HepG2 (cell line): Measurements from ENCODE around the gene GRM8. TPM values are rescaled to one million over a fixed set of nuclear protein-coding genes. Genes with fewer than 3 reads are reported as not detected.

Experiments used
- ATAC-seq: fragments of 200-7000 bp; cut with Tn5 transposase; 3 replicates; pipeline ENCODE4 v1.9.1; 2020; ENCODE audit warnings: mild to moderate bottlenecking, moderate library complexity
- BruUV-seq: library from RNA; stranded (reverse); fragments of 400-500 nt; replicated peaks from 2 replicates; lab custom pipeline; 2021; lab: Mats Ljungman, UMichigan
- CTCF ChIA-PET: fragments of 300-600 bp; formaldehyde crosslinking; extraction: SDS; loops from one replicate; lab custom pipeline; 2021; ENCODE audit warnings: low total read pairs, inconsistent platforms, low intra/inter-chr PET ratio; lab: Yijun Ruan, JAX
- POLR2A ChIA-PET: fragments of 350-600 bp; sonication (Branson Sonifier 250); formaldehyde crosslinking; loops from one replicate; lab custom pipeline; 2020; ENCODE audit warnings: antibody characterized with exemption, inconsistent platforms; lab: Yijun Ruan, JAX
- DNase-seq: peaks from one replicate; pipeline ENCODE4 v3.0.0-alpha.2; 2015; ENCODE audit warnings: low spot score
- FAIRE-seq: peaks from 3 replicates; lab custom pipeline; 2011; peaks lifted over from hg19 to GRCh38; lab: Jason Lieb, UNC
- H2AFZ ChIP-seq: one replicate; pipeline ENCODE4 v1.6.1; 2011; ENCODE audit warnings: low read length, inconsistent platforms
- H3K27ac ChIP-seq: fragments of 300-600 bp; 3 replicates; pipeline ENCODE4 v1.8.0; 2011; ENCODE audit warnings: mixed run types, mild to moderate bottlenecking, mixed read lengths, low read length, inconsistent platforms; ENCODE audit not compliant: insufficient read depth; ENCODE audit errors: extremely low read length
- H3K27me3 ChIP-seq, 2 experiments: fragments of 200-600 bp in 1 of 2; 2 replicates in 1 of 2; 3 replicates in 1 of 2; pipeline versions ENCODE4 v1.6.0 to v1.8.0; 2011; ENCODE audit warnings: low read length in 2 of 2, mild to moderate bottlenecking in 2 of 2, moderate library complexity in 2 of 2, inconsistent platforms in 1 of 2; ENCODE audit not compliant: insufficient read depth in 2 of 2, control insufficient read depth in 1 of 2
- H3K36me3 ChIP-seq, 2 experiments: fragments of 200-600 bp in 1 of 2; replicated peaks in 1 of 2; 2 replicates in 1 of 2; 3 replicates in 1 of 2; pipeline versions ENCODE4 v1.5.1 to v1.8.0; 2011; ENCODE audit warnings: low read length in 2 of 2, inconsistent platforms in 1 of 2; ENCODE audit not compliant: insufficient read depth in 2 of 2, control insufficient read depth in 1 of 2
- H3K4me1 ChIP-seq: 2 replicates; pipeline ENCODE4 v1.5.1; 2012; ENCODE audit warnings: low read length, inconsistent platforms; ENCODE audit not compliant: insufficient read depth
- H3K4me2 ChIP-seq: 2 replicates; pipeline ENCODE4 v1.6.0; 2011; ENCODE audit warnings: low read depth, low read length, inconsistent platforms
- H3K4me3 ChIP-seq, 3 experiments: fragments of 200-600 bp in 1 of 3; sonication (generic), shearing (Covaris generic) in 1 of 3; replicated peaks in 1 of 3; 2 replicates each; pipeline ENCODE4 v1.5.1; 2011 to 2016; ENCODE audit warnings: low read length in 3 of 3, inconsistent platforms in 2 of 3, low read depth in 2 of 3, mild to moderate bottlenecking in 2 of 3, control low read depth in 1 of 3, mixed read lengths in 1 of 3; ENCODE audit not compliant: insufficient read depth in 1 of 3
- H3K79me2 ChIP-seq: one replicate; pipeline ENCODE4 v1.6.1; 2011; ENCODE audit warnings: low read length, inconsistent platforms; ENCODE audit not compliant: insufficient read depth
- H3K9ac ChIP-seq: 2 replicates; pipeline ENCODE4 v1.6.0; 2011; ENCODE audit warnings: mild to moderate bottlenecking, low read depth, low read length, inconsistent platforms; ENCODE audit not compliant: insufficient read depth
- H3K9me3 ChIP-seq: 2 replicates; pipeline ENCODE4 v1.5.1; 2012; ENCODE audit warnings: mild to moderate bottlenecking, low read length
- H4K20me1 ChIP-seq: 2 replicates; pipeline ENCODE4 v1.6.0; 2011; ENCODE audit warnings: inconsistent platforms, mild to moderate bottlenecking, low read length, moderate library complexity; ENCODE audit not compliant: insufficient read depth
- DR1 ChIP-seq: sonication (generic); formaldehyde crosslinking; IDR thresholded peaks from 2 replicates; pipeline ENCODE4 v1.8.0; 2021; ENCODE audit warnings: mild to moderate bottlenecking, missing genetic modification reagents, inconsistent platforms
- FOSL1 ChIP-seq: sonication (generic); formaldehyde crosslinking; IDR thresholded peaks from 2 replicates; pipeline ENCODE4 v1.9.0; 2021; ENCODE audit warnings: missing genetic modification reagents, borderline replicate concordance
- HES4 ChIP-seq: sonication (generic); formaldehyde crosslinking; IDR thresholded peaks from 2 replicates; pipeline ENCODE4 v1.9.0; 2021; ENCODE audit warnings: mild to moderate bottlenecking, missing genetic modification reagents, borderline replicate concordance
- ISX ChIP-seq: sonication (generic); formaldehyde crosslinking; conservative IDR thresholded peaks from 2 replicates; pipeline ENCODE4 v1.5.0; 2020; ENCODE audit warnings: missing genetic modification reagents
- KLF13 ChIP-seq: sonication (generic); formaldehyde crosslinking; IDR thresholded peaks from 2 replicates; pipeline ENCODE4 v1.4.0; 2020; ENCODE audit warnings: mild to moderate bottlenecking, missing genetic modification reagents
- KMT2B ChIP-seq: IDR thresholded peaks from 2 replicates; pipeline ENCODE4 v1.6.1; 2016; ENCODE audit warnings: missing genetic modification reagents, missing compliant biosample characterization
- MAFG ChIP-seq: sonication (generic); formaldehyde crosslinking; IDR thresholded peaks from 2 replicates; pipeline ENCODE4 v1.5.1; 2020; ENCODE audit warnings: mild to moderate bottlenecking, missing genetic modification reagents
- NFATC3 ChIP-seq: sonication (generic); formaldehyde crosslinking; IDR thresholded peaks from 2 replicates; pipeline ENCODE4 v1.5.1; 2020; ENCODE audit warnings: mild to moderate bottlenecking, missing genetic modification reagents
- NPAS2 ChIP-seq: sonication (generic); formaldehyde crosslinking; IDR thresholded peaks from 2 replicates; pipeline ENCODE4 v1.8.0; 2022; ENCODE audit warnings: mild to moderate bottlenecking, missing genetic modification reagents, borderline replicate concordance
- NR2F2 ChIP-seq: IDR thresholded peaks from 2 replicates; pipeline ENCODE4 v1.6.1; 2012; ENCODE audit warnings: low read depth, inconsistent platforms, borderline replicate concordance
- PCBP1 ChIP-seq: fragments of 200-400 bp; formaldehyde crosslinking; IDR thresholded peaks from 2 replicates; pipeline ENCODE4 v1.6.1; 2017; ENCODE audit warnings: mild to moderate bottlenecking, low read depth, low read length, borderline replicate concordance
- RFX1 ChIP-seq: fragments of 450-650 bp; IDR thresholded peaks from 2 replicates; pipeline ENCODE4 v1.6.1; 2017
- SATB2 ChIP-seq: sonication (generic); formaldehyde crosslinking; IDR thresholded peaks from 2 replicates; pipeline ENCODE4 v1.5.0; 2020; ENCODE audit warnings: missing genetic modification reagents
- SMARCC2 ChIP-seq: fragments of 450-650 bp; IDR thresholded peaks from 2 replicates; pipeline ENCODE4 v1.6.1; 2017; ENCODE audit warnings: antibody characterized with exemption, mild to moderate bottlenecking
- TBL1XR1 ChIP-seq: fragments of 150-350 bp; IDR thresholded peaks from 2 replicates; pipeline ENCODE4 v1.6.1; 2014; ENCODE audit warnings: borderline replicate concordance, low read length; ENCODE audit not compliant: partially characterized antibody
- TGIF2 ChIP-seq: IDR thresholded peaks from 2 replicates; pipeline ENCODE4 v1.6.1; 2016; ENCODE audit warnings: control low read depth, missing compliant biosample characterization
- ZNF776 ChIP-seq: sonication (generic); formaldehyde crosslinking; IDR thresholded peaks from 2 replicates; pipeline ENCODE4 v1.4.0; 2020; ENCODE audit warnings: mild to moderate bottlenecking, missing genetic modification reagents
- ZNF781 ChIP-seq: sonication (generic); formaldehyde crosslinking; IDR thresholded peaks from 2 replicates; pipeline ENCODE4 v1.5.1; 2020; ENCODE audit warnings: borderline replicate concordance, mild to moderate bottlenecking, missing genetic modification reagents; ENCODE audit errors: not compliant biosample characterization
- ZSCAN12 ChIP-seq: sonication (generic); formaldehyde crosslinking; IDR thresholded peaks from 2 replicates; pipeline ENCODE4 v1.9.0; 2021; ENCODE audit warnings: mild to moderate bottlenecking, missing genetic modification reagents
- WGBS: methylation state at CpG from one replicate; pipeline ENCODE4 v1.1.6; 2017; ENCODE audit warnings: low lambda C conversion rate; 5-methylcytosine and 5-hydroxymethylcytosine counted together
- in situ Hi-C: cut with HindIII; loops from 2 replicates; pipeline ENCODE4 v1.10.0; 2017; ENCODE audit warnings: low pct_unique_long_range_greater_than_20kb; ENCODE audit not compliant: extremely low pct_ligation_motif_present
- intact Hi-C: fragments of 100-400 bp; cut with micrococcal nuclease; formaldehyde crosslinking; loops from one replicate; pipeline ENCODE4 v1.10.0; 2022; ENCODE audit not compliant: unreplicated experiment
- polyA plus RNA-seq, 8 experiments: library from polyadenylated mRNA; depleted of rRNA in 3 of 8; stranded (reverse) in 7 of 8; unstranded in 1 of 8; fragments of >200 nt; fragmentation: Illumina TruSeq in 4 of 8; extraction: Trizol in 4 of 8; gene quantifications; 2 replicates each; pipeline versions ENCODE4 v1.2.1 to v1.2.3, GENCODE V29; 2011 to 2016; ENCODE audit warnings: low read depth in 4 of 8, missing spikeins in 1 of 8, mixed read lengths in 1 of 8; ENCODE audit not compliant: insufficient read depth in 1 of 8
- total RNA-seq, 5 experiments: library from RNA; depleted of rRNA; stranded (reverse); fragments of >200 nt; fragmentation: Illumina TruSeq; extraction: Trizol; gene quantifications; 2 replicates each; pipeline ENCODE4 v1.2.3, GENCODE V29; 2016; ENCODE audit warnings: low read depth in 1 of 5
- TF ChIP-seq, protein P1 (sequence below): sonication (generic); formaldehyde crosslinking; conservative IDR thresholded peaks from 2 replicates; pipeline ENCODE4 v1.8.0; 2022; ENCODE audit warnings: mild to moderate bottlenecking, moderate library complexity, missing genetic modification reagents
- TF ChIP-seq, protein P2 (sequence below): IDR thresholded peaks from 2 replicates; pipeline ENCODE4 v1.6.1; 2016
- TF ChIP-seq, protein P3 (sequence below): sonication (generic); formaldehyde crosslinking; IDR thresholded peaks from 2 replicates; pipeline ENCODE4 v1.8.0; 2022; ENCODE audit warnings: missing genetic modification reagents, mild to moderate bottlenecking, inconsistent platforms, borderline replicate concordance

The GRM8 gene
- total and polyA plus RNA-seq, 2 of the 13 experiments (the other 11 are each of a cell fraction or from before 2014, with no cell fraction given): not detected

DNA sequence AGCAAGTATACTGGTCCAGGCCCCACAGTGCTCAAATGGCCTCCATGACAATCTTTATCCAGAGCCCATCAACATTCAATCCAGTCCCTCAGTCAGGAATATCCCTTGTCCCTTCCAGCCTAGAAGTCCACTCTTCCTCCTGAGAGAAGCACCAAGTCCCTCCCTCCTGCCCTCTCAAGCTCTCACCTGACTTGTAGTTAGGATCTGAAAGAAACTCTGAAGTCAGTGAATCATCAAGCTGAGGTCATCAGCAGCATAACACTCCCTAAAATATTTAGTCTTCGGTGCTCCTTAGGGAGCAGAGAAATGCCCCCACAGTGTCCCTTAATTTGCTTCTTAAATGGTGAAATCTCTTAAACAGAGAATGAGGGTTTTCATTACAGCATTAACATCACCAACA is 31.0 kb downstream of the GRM8 start (continued):
- TF ChIP-seq, protein P1, sequence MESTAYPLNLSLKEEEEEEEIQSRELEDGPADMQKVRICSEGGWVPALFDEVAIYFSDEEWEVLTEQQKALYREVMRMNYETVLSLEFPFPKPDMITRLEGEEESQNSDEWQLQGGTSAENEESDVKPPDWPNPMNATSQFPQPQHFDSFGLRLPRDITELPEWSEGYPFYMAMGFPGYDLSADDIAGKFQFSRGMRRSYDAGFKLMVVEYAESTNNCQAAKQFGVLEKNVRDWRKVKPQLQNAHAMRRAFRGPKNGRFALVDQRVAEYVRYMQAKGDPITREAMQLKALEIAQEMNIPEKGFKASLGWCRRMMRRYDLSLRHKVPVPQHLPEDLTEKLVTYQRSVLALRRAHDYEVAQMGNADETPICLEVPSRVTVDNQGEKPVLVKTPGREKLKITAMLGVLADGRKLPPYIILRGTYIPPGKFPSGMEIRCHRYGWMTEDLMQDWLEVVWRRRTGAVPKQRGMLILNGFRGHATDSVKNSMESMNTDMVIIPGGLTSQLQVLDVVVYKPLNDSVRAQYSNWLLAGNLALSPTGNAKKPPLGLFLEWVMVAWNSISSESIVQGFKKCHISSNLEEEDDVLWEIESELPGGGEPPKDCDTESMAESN: no peak
- TF ChIP-seq SMARCC2: no peak
- no peak for TF ChIP-seq ZNF781 (CRISPR knock-in tag)
- no peak for TF ChIP-seq TBL1XR1
- TF ChIP-seq, protein P2, sequence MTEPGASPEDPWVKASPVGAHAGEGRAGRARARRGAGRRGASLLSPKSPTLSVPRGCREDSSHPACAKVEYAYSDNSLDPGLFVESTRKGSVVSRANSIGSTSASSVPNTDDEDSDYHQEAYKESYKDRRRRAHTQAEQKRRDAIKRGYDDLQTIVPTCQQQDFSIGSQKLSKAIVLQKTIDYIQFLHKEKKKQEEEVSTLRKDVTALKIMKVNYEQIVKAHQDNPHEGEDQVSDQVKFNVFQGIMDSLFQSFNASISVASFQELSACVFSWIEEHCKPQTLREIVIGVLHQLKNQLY (CRISPR knock-in tag): no peak

DNA sequence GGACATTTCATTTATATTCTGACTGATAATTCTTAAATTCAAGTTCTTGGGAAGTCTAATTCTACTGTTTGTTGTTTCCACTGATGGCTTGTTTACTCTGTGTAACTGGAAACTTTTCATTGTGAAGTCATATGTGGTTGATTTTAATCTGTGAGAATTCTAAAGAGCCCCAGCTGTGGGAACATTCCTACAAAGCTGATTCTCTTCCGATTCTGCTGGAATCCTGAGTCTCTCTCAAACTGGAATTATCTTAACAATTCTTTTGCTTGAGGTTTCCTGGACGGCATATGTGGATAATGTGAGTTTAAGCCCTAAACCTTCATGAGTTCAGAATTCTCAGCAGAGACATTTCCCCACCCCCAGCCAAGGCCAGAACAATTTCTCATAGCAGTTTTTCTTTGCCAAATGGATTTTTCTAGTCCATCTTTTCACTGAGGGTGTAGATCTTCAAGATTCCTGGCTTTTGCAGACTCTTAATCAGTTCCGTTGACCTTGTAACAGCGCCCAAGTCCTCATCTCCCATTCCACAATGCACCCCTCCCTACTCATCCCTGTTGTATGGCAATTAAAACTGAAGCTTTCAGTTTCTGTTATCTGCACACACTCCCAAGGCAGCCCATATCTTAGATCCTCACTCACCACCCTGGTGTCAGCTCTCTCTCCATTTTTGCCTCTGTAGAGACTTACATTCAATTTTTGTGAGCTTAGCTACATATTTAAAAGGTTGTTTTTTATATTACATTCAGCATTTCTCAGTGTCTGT is 37.6 kb downstream of the GRM8 start:
- in situ Hi-C loops (no loop called here), intact Hi-C loops (no loop called here)
- no peaks in the 10 kb centered on the region for H3K4me1 ChIP-seq
- H3K9ac ChIP-seq: no peak overlapping the region
- H3K79me2 ChIP-seq: no peaks in the 10 kb centered on the region
- ChIA-PET CTCF (no interaction called here), POLR2A (no interaction called here)
- no peak for FAIRE-seq
- DNase-seq: no peak
- no peak overlapping the region for H3K4me2 ChIP-seq
- no peak for ATAC-seq
- H3K27me3 ChIP-seq: no peaks in the 10 kb centered on the region
- WGBS: 18% methylated on average over 4 of the region's 4 CpGs
- no TSS peak for BruUV-seq
- no peaks in the 10 kb centered on the region for H3K36me3 ChIP-seq
- no peak overlapping the region for H3K27ac ChIP-seq
- H2AFZ ChIP-seq: no peak overlapping the region
- H4K20me1 ChIP-seq: no peaks in the 10 kb centered on the region
- no peak overlapping the region for H3K4me3 ChIP-seq
- H3K9me3 ChIP-seq: no peaks in the 10 kb centered on the region
- TF ChIP-seq, protein P3, sequence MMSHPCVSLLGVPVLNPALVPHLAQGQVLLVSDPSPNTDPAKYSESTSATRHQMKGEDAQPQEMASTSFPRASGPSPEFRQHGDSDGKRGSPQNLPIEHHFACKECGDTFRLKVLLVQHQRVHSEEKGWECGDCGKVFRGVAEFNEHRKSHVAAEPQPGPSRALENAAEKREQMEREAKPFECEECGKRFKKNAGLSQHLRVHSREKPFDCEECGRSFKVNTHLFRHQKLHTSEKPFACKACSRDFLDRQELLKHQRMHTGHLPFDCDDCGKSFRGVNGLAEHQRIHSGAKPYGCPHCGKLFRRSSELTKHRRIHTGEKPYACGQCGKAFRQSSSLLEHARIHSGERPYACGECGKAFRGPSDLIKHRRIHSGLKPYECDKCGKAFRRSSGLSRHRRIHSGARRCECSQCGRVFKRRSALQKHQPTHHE (CRISPR knock-in tag): no peak
- TF ChIP-seq ISX (CRISPR knock-in tag) (no peak), DR1 (no peak), KMT2B (CRISPR knock-in tag) (no peak), NPAS2 (no peak), SATB2 (CRISPR knock-in tag) (no peak), TGIF2 (CRISPR knock-in tag) (no peak), HES4 (CRISPR knock-in tag) (no peak), NFATC3 (no peak), KLF13 (CRISPR knock-in tag) (no peak), ZSCAN12 (CRISPR knock-in tag) (no peak), RFX1 (no peak), ZNF776 (CRISPR knock-in tag) (no peak), FOSL1 (CRISPR knock-in tag) (no peak), NR2F2 (no peak), PCBP1 (no peak), MAFG (CRISPR knock-in tag) (no peak)
